ENCODE data around the gene CTSW.

CTSW gene

DNA sequence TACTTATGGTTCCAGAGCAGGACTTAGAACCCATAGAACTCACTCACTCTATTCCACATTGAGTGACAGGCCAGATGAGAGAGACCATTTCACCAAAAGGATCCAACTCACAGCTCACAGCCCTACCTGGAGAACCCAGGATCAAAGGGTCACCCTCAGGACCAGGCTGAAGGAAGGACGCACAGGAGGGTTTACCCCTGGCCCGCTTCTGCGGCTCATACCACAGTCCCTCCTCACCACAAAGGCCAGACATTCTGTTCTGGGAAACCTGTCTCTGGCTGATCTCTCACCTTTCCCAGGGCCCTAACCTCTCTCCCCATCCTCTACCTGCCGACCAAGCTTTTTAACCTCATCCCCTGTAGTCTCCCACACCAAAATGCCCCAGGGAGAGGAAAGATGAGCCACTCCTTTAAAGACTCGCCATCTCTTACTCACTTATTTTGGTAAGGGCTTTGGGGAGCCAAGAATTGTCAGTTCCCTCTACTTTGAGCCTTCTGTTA, 15.9 kb downstream of the CTSW start:
- no peak for DNase-seq (ENCODE audit: low read depth, low spot score)
- no peak overlapping the region for H3K4me3 ChIP-seq (ENCODE audit: low read length)

- H3K4me3 ChIP-seq (ENCODE audit: low read length): no peak overlapping the region
- DNase-seq (ENCODE audit: low read depth, low spot score): no peak
Observed at GRCh38 chr11:65896034-65896999, 16.7 kb downstream of the CTSW start.

DNA sequence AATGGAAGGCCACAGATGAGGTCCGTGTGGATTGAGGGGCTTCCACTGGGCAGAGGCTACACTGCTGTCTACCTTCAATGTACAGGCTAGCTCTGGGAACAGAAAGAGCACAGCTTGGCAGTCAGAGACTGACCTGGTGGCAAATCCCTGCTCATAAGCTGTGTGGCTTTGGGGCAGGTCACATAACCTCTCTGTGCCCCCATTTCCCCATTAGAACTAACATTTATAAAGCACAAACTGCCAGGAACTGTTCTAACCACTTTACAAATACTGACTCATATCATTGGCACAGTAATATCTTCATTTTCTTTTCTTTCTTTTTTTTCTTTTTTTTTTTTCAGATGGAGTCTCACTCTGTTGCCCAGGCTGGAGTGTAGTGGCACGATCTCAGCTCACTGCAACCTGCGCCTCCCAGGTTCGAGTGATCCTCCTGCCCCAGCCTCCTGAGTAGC, 17.4 kb downstream of the CTSW start:
- H3K4me3 ChIP-seq (ENCODE audit: low read length): no peak overlapping the region
- DNase-seq (ENCODE audit: low read depth, low spot score): no peak

GRCh38 chr11:65898656-65899355, 19.2 kb downstream of the CTSW start:
- no peak for DNase-seq (ENCODE audit: low read depth, low spot score)

GRCh38 chr11:65899356-65900124, 19.9 kb downstream of the CTSW start:
- no peak for DNase-seq (ENCODE audit: low read depth, low spot score)
- no peak overlapping the region; the same call in 1 of the 2 replicates for H3K4me3 ChIP-seq (ENCODE audit: low read length)

More at GRCh38 chr11:65898656-65899355, 19.2 kb downstream of the CTSW start:
- no peak overlapping the region for H3K4me3 ChIP-seq (ENCODE audit: low read length)

GRCh38 chr11:65900125-65900898, 20.7 kb downstream of the CTSW start, which contains the start of gene FOSL1:
TSS of gene FOSL1 (minus strand) at chr11:65900388. CDS start at chr11:65900339, 49 bp downstream.
- H3K4me3 ChIP-seq (ENCODE audit: low read length): peak within 1 kb of the TSS; percentile 45
- DNase-seq (ENCODE audit: low read depth, low spot score): no peak

- H3K4me3 ChIP-seq (ENCODE audit: low read length): no peak overlapping the region
- DNase-seq (ENCODE audit: low read depth, low spot score): no peak
Observed at GRCh38 chr11:65900899-65901180, 21.2 kb downstream of the CTSW start.

DNA sequence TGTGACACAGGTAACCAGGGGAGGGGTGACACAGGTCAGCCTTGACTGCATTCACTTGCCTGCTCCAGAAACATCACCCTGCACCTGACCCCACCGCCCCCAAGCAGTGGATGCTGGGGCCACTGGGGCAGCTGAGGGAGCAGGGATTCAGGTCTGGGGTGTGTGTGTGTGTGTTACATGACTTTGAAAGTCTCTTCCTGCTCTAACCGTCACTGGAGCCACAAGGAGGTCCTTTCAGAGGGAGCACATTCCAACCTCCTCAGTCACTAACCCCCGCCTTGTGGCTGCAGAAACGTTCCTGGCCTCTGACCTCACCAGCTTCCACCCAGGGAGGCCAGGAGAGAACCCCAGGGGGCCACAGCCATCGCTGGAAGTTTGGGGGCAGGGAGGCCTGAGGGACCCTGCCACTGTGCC, 23.4 kb downstream of the CTSW start:
- no peak overlapping the region for H3K4me3 ChIP-seq (ENCODE audit: low read length)
- no peak for DNase-seq (ENCODE audit: low read depth, low spot score)

DNA sequence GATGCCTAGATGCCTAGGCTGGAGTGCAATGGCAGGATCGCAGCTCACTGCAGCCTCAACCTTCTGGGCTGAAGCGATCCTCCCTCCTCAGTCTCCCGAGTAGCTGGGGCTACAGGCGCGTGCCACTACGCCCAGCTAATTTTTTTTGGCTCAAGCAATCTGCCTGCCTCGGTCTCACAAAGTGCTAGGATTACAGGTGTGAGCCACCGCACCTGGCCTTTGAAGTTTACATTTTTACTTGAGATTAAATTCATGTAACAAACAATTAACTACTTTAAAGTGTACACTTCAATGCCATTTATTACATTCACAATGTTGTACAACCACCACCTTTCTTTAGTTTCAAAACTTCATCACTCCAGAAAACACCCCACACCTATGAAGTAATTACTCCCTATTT, 24.1 kb downstream of the CTSW start:
- no peak for DNase-seq (ENCODE audit: low read depth, low spot score)
- no peak overlapping the region for H3K4me3 ChIP-seq (ENCODE audit: low read length)

DNA sequence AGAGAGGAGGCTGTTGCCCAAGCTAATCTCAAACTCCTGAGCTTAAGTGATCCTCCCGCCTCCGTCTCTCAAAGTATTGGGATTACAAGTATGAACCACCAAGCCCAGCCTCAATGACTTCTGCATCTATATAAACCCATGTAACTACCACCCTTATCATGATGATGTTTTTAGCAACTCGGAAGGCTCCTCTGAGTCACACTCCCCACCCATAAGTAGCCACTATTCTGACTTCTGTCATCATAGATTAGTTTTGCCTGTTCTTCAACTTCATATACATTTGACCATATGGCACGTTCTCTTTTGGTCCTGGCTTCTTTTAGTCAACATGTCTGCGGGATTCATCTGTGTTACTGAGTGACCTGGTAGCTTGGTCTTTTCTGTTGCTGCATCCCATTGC, 27.0 kb downstream of the CTSW start:
- no peak overlapping the region for H3K4me3 ChIP-seq (ENCODE audit: low read length)
- no peak for DNase-seq (ENCODE audit: low read depth, low spot score)

GRCh38 chr11:65907878-65908277, 28.2 kb downstream of the CTSW start:
- DNase-seq (ENCODE audit: low read depth, low spot score): no peak
- H3K4me3 ChIP-seq (ENCODE audit: low read length): no peak overlapping the region

GRCh38 chr11:65911682-65912568, 32.3 kb downstream of the CTSW start:
- DNase-seq (ENCODE audit: low read depth, low spot score): no peak
- no peak overlapping the region for H3K4me3 ChIP-seq (ENCODE audit: low read length)

- no peak for DNase-seq (ENCODE audit: low read depth, low spot score)
- H3K4me3 ChIP-seq (ENCODE audit: low read length): no peak overlapping the region
Observed at GRCh38 chr11:65912845-65913244, 33.2 kb downstream of the CTSW start.

GRCh38 chr11:65915101-65915820, 35.6 kb downstream of the CTSW start:
- H3K4me3 ChIP-seq (ENCODE audit: low read length): no peak overlapping the region
- DNase-seq (ENCODE audit: low read depth, low spot score): no peak

- no peak overlapping the region for H3K4me3 ChIP-seq (ENCODE audit: low read length)
- no peak for DNase-seq (ENCODE audit: low read depth, low spot score)
Observed at GRCh38 chr11:65915821-65916251, 36.2 kb downstream of the CTSW start.

DNA sequence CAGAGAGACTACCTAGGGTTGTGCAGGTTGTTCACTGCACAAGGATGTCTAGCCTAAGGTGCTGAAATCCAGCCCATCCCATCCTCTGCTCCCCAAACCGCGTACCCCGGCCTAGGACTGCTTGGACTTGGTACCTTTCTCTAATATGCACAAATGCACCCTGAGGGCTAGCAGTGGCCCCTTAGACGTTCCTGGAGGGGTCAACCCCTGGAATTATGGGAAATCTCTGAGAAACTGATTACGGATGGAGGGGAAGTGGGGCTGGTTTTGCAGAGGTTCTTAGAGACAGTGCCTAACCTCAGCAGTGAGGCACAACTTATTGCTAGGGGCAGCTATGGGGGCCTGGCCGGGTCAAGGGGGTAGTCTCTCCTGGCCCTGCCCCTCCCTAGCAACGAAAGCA, 36.8 kb downstream of the CTSW start:
- no peak for DNase-seq (ENCODE audit: low read depth, low spot score)
- H3K4me3 ChIP-seq (ENCODE audit: low read length): no peak overlapping the region

DNA sequence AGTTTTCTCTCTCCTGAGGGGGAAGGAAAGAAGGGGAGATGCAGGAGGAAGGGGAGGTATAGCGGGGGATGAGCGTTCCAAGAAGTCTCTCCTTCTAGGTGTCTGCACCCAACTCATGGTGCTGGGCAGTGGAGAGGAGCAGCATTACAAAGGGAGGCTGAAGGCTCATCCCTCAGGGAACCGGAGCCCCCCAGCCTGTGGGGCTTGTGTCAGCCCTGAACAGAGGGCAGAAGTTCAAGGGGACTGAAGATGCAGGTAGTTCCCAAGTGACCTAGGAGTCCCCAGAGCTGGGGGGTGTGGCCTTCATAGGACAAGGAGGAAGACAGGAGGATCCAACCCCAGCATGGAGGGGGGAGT, 37.4 kb downstream of the CTSW start:
- H3K4me3 ChIP-seq (ENCODE audit: low read length): no peak overlapping the region
- DNase-seq (ENCODE audit: low read depth, low spot score): no peak

All from Jurkat, Clone E6-1 (cell line).